GM23338 (cell line): ENCODE measurements around the gene DCAF4. TPM values are rescaled to one million over a fixed set of nuclear protein-coding genes. Genes with fewer than 3 reads are reported as not detected.

Experiments used
- ATAC-seq: fragments of 200-7000 bp; cut with Tn5 transposase; 3 replicates; pipeline ENCODE4 v1.9.1; 2020
- DNase-seq: peaks from one replicate; pipeline ENCODE4 v3.0.0-alpha.2; 2015; ENCODE audit warnings: low spot score
- H2AFZ ChIP-seq: fragments of 200-600 bp; sonication (generic); 2 replicates; pipeline ENCODE4 v1.8.0; 2016; ENCODE audit warnings: antibody characterized with exemption, mild to moderate bottlenecking, moderate library complexity
- H3F3A ChIP-seq: fragments of 200-600 bp; sonication (generic); replicated peaks from 2 replicates; pipeline ENCODE4 v1.8.0; 2017; ENCODE audit warnings: antibody characterized with exemption, mixed run types, low read depth
- H3K27ac ChIP-seq: fragments of 200-600 bp; sonication (generic); 2 replicates; pipeline ENCODE4 v1.6.1; 2016; ENCODE audit warnings: low read depth
- H3K27me3 ChIP-seq: fragments of 200-600 bp; sonication (generic); 2 replicates; pipeline ENCODE4 v1.8.0; 2016; ENCODE audit warnings: mild to moderate bottlenecking, mixed run types, moderate library complexity; ENCODE audit not compliant: insufficient read depth
- H3K36me3 ChIP-seq: fragments of 200-600 bp; sonication (generic); 2 replicates; pipeline ENCODE4 v1.8.0; 2016; ENCODE audit warnings: mild to moderate bottlenecking; ENCODE audit not compliant: insufficient read depth
- H3K4me1 ChIP-seq: fragments of 200-600 bp; sonication (generic); 2 replicates; pipeline ENCODE4 v1.8.0; 2016; ENCODE audit warnings: mild to moderate bottlenecking, moderate library complexity; ENCODE audit not compliant: insufficient read depth
- H3K4me2 ChIP-seq: fragments of 200-600 bp; sonication (generic); 2 replicates; pipeline ENCODE4 v1.7.1; 2017; ENCODE audit warnings: mixed run types
- H3K4me3 ChIP-seq: fragments of 200-600 bp; sonication (generic); 2 replicates; pipeline ENCODE4 v1.6.1; 2016; ENCODE audit warnings: mixed run types
- H3K79me2 ChIP-seq: fragments of 200-600 bp; sonication (generic); replicated peaks from 2 replicates; pipeline ENCODE4 v1.8.0; 2017; ENCODE audit warnings: mild to moderate bottlenecking; ENCODE audit not compliant: insufficient read depth
- H3K9me2 ChIP-seq: fragments of 200-600 bp; sonication (generic); 2 replicates; pipeline ENCODE4 v1.8.0; 2017; ENCODE audit not compliant: insufficient read depth
- H4K20me1 ChIP-seq: fragments of 200-600 bp; sonication (generic); replicated peaks from 2 replicates; pipeline ENCODE4 v1.8.0; 2017; ENCODE audit warnings: mild to moderate bottlenecking; ENCODE audit not compliant: insufficient read depth
- H3K27ac Mint-ChIP-seq: 2 replicates; pipeline ENCODE4 v1.8.0; 2020; ENCODE audit warnings: inconsistent platforms, mild to moderate bottlenecking, moderate library complexity, mixed read lengths
- H3K27me3 Mint-ChIP-seq: 3 replicates; pipeline ENCODE4 v1.8.0; 2022; ENCODE audit warnings: low read depth, mild to moderate bottlenecking, moderate library complexity, mixed read lengths, inconsistent platforms; ENCODE audit not compliant: insufficient read depth, poor library complexity
- H3K36me3 Mint-ChIP-seq: 3 replicates; pipeline ENCODE4 v1.8.0; 2021; ENCODE audit warnings: low read depth, mild to moderate bottlenecking, inconsistent platforms, moderate library complexity, mixed read lengths
- H3K4me1 Mint-ChIP-seq: 3 replicates; pipeline ENCODE4 v1.8.0; 2020; ENCODE audit warnings: mild to moderate bottlenecking, inconsistent platforms, mixed read lengths
- H3K4me3 Mint-ChIP-seq: 3 replicates; pipeline ENCODE4 v1.8.0; 2021; ENCODE audit warnings: moderate library complexity, mild to moderate bottlenecking, inconsistent platforms, mixed read lengths
- H3K9me3 Mint-ChIP-seq: 3 replicates; pipeline ENCODE4 v1.8.0; 2020; ENCODE audit warnings: moderate library complexity, mild to moderate bottlenecking, inconsistent platforms, mixed read lengths
- CREB1 ChIP-seq: fragments of 250-450 bp; sonication (Bioruptor Pico); IDR thresholded peaks from 2 replicates; pipeline ENCODE4 v1.5.0; 2020; ENCODE audit warnings: low read depth, mild to moderate bottlenecking, moderate library complexity
- ETS1 ChIP-seq: IDR thresholded peaks from 2 replicates; pipeline ENCODE4 v1.6.1; 2016; ENCODE audit warnings: antibody characterized with exemption
- EZH2 ChIP-seq: fragments of 200-600 bp; sonication (generic); IDR thresholded peaks from one replicate; pipeline ENCODE4 v1.8.0; 2017; ENCODE audit warnings: antibody characterized with exemption, mild to moderate bottlenecking, low read depth; ENCODE audit not compliant: unreplicated experiment
- EZH2phosphoT487 ChIP-seq: fragments of 200-600 bp; sonication (generic); IDR thresholded peaks from one replicate; pipeline ENCODE4 v1.8.1; 2018; ENCODE audit warnings: antibody characterized with exemption; ENCODE audit not compliant: unreplicated experiment
- POLR2AphosphoS5 ChIP-seq: IDR thresholded peaks from 2 replicates; pipeline ENCODE4 v1.6.1; 2016; ENCODE audit warnings: antibody characterized with exemption, low read depth
- STAT1 ChIP-seq: IDR thresholded peaks from one replicate; pipeline ENCODE4 v1.6.1; 2016; ENCODE audit warnings: antibody characterized with exemption; ENCODE audit not compliant: unreplicated experiment
- ZNF114 ChIP-seq: fragments of 250-450 bp; sonication (Bioruptor Pico); IDR thresholded peaks from 2 replicates; pipeline ENCODE4 v1.5.0; 2020; ENCODE audit warnings: mild to moderate bottlenecking, moderate library complexity
- ZNF462 ChIP-seq: fragments of 250-450 bp; sonication (Bioruptor Pico); IDR thresholded peaks from 2 replicates; pipeline ENCODE4 v1.5.0; 2020; ENCODE audit warnings: mild to moderate bottlenecking, moderate library complexity
- polyA plus RNA-seq: library from polyadenylated mRNA; unstranded; fragments of >200 nt; fragmentation: Nextera tagmentation; extraction: Ambion mirVana; gene quantifications from 2 replicates; pipeline ENCODE4 v1.2.1, GENCODE V29; 2016
- total RNA-seq: library from RNA; depleted of rRNA; stranded (reverse); fragments of >200 nt; shearing (Covaris generic); gene quantifications from 2 replicates; pipeline ENCODE4 v1.2.3, GENCODE V29; 2014
- TF ChIP-seq, protein P1 (sequence below): IDR thresholded peaks from one replicate; pipeline ENCODE4 v1.6.1; 2018; ENCODE audit warnings: antibody characterized with exemption; ENCODE audit not compliant: unreplicated experiment
- TF ChIP-seq, protein P2 (sequence below), 2 experiments: fragments of 200-600 bp in 1 of 2; sonication (generic) in 1 of 2; conservative IDR thresholded peaks; 2 replicates each; pipeline versions ENCODE4 v1.5.1 to v1.6.1; 2016 to 2017; ENCODE audit warnings: antibody characterized with exemption in 2 of 2, low read depth in 2 of 2, mild to moderate bottlenecking in 2 of 2, moderate library complexity in 1 of 2

Gene DCAF4
- total and polyA plus RNA-seq, 2 experiments from 2014 or later, result 17.5 to 39.3 TPM

DNA sequence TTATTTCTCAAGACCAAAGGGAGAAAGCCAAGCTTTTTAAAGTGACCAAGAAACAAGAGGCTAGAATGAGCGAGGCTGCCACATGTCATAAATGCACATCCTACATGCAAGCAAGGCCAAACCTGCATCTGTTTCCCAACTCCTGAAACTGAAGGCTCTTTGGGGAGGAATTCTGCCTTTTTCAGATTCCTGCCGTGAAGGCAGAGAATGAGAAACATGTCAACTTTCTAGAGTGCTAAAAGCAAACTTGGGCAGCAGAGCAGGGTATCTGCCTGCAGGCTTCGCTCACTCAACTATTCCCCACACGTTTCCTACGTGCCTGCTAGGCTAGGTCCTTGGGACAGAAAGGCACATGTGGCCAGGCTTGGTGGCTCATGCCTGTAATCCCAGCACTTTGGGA, 47.5 kb upstream of the DCAF4 start (continued):
- TF ChIP-seq ZNF462 (CRISPR knock-in tag), result no peak
- no peak for TF ChIP-seq POLR2AphosphoS5
- no peak for TF ChIP-seq EZH2
- no peak for TF ChIP-seq ETS1
- no peak for TF ChIP-seq EZH2phosphoT487
- no peak for TF ChIP-seq STAT1

DNA sequence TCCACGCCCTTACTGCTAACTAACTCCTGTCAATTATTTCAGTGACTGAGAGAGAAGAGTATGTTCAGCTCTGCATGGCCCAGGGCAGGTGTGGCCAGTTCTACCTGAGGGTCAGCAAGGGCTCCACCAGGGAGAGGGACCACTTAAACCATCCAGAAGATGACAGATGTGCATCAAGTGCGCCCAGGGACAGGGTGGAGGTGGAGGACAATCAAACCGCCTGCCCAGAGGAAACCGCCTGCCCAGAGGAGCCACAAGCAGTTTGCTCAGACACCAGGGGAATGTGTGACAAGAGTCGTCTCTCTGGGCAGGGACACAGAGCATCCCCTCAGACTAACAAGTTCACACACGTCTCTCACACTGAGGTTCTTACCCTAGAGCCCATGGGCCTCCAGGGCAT, 46.8 kb upstream of the DCAF4 start:
- Mint-ChIP-seq H3K27ac (no peak overlapping the region), H3K4me1 (peaks cover 22% of the 10 kb centered on the region), H3K27me3 (peaks cover 11% of the 10 kb centered on the region), H3K9me3 (no peaks in the 10 kb centered on the region), H3K36me3 (no peaks in the 10 kb centered on the region), H3K4me3 (no peak overlapping the region)
- ATAC-seq (no peak), DNase-seq (no peak)
- Histone ChIP-seq H4K20me1 (no peaks in the 10 kb centered on the region), H3K9me2 (0 out of 2 replicates have a peak, but pooled peaks cover 4% of the 10 kb centered on the region), H3K27me3 (no peaks in the 10 kb centered on the region), H2AFZ (no peak overlapping the region), H3K36me3 (no peaks in the 10 kb centered on the region), H3K4me2 (no peak overlapping the region), H3K4me3 (no peak overlapping the region), H3K79me2 (no peaks in the 10 kb centered on the region), H3K4me1 (peaks cover 22% of the 10 kb centered on the region; the same call in 1 of the 2 replicates), H3F3A (no peaks in the 10 kb centered on the region), H3K27ac (no peak overlapping the region)
- TF ChIP-seq, protein P1, sequence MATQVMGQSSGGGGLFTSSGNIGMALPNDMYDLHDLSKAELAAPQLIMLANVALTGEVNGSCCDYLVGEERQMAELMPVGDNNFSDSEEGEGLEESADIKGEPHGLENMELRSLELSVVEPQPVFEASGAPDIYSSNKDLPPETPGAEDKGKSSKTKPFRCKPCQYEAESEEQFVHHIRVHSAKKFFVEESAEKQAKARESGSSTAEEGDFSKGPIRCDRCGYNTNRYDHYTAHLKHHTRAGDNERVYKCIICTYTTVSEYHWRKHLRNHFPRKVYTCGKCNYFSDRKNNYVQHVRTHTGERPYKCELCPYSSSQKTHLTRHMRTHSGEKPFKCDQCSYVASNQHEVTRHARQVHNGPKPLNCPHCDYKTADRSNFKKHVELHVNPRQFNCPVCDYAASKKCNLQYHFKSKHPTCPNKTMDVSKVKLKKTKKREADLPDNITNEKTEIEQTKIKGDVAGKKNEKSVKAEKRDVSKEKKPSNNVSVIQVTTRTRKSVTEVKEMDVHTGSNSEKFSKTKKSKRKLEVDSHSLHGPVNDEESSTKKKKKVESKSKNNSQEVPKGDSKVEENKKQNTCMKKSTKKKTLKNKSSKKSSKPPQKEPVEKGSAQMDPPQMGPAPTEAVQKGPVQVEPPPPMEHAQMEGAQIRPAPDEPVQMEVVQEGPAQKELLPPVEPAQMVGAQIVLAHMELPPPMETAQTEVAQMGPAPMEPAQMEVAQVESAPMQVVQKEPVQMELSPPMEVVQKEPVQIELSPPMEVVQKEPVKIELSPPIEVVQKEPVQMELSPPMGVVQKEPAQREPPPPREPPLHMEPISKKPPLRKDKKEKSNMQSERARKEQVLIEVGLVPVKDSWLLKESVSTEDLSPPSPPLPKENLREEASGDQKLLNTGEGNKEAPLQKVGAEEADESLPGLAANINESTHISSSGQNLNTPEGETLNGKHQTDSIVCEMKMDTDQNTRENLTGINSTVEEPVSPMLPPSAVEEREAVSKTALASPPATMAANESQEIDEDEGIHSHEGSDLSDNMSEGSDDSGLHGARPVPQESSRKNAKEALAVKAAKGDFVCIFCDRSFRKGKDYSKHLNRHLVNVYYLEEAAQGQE, result no peak
- no peak for TF ChIP-seq CREB1 (CRISPR knock-in tag)
- TF ChIP-seq ZNF114 (CRISPR knock-in tag), result no peak
- TF ChIP-seq EZH2phosphoT487, result no peak
- TF ChIP-seq, protein P2, sequence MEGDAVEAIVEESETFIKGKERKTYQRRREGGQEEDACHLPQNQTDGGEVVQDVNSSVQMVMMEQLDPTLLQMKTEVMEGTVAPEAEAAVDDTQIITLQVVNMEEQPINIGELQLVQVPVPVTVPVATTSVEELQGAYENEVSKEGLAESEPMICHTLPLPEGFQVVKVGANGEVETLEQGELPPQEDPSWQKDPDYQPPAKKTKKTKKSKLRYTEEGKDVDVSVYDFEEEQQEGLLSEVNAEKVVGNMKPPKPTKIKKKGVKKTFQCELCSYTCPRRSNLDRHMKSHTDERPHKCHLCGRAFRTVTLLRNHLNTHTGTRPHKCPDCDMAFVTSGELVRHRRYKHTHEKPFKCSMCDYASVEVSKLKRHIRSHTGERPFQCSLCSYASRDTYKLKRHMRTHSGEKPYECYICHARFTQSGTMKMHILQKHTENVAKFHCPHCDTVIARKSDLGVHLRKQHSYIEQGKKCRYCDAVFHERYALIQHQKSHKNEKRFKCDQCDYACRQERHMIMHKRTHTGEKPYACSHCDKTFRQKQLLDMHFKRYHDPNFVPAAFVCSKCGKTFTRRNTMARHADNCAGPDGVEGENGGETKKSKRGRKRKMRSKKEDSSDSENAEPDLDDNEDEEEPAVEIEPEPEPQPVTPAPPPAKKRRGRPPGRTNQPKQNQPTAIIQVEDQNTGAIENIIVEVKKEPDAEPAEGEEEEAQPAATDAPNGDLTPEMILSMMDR (conservative IDR thresholded peaks at IDR 0.05; ENCODE audit: low read depth in 2 of 2), result no peak
